MG63 (cell line): ENCODE data around the gene KCTD15. TPM values are rescaled to one million over a fixed set of nuclear protein-coding genes. Genes with fewer than 3 reads are reported as not detected.
"Not testable (repeated sequence)": the region's sequence is repeated elsewhere in the genome, so short reads cannot be mapped to it uniquely, and the experiment has no call there.

Experiments used
- DNase-seq: peaks from one replicate; pipeline ENCODE4 v3.0.0-alpha.2; 2020
- H3K27me3 ChIP-seq: fragments of 250-450 bp; sonication (Bioruptor Pico); 2 replicates; pipeline ENCODE4 v1.5.1; 2020; ENCODE audit warnings: mild to moderate bottlenecking, moderate library complexity
- H3K36me3 ChIP-seq: fragments of 250-450 bp; sonication (Bioruptor Pico); 2 replicates; pipeline ENCODE4 v1.5.1; 2020; ENCODE audit warnings: mild to moderate bottlenecking, moderate library complexity
- H3K4me3 ChIP-seq: fragments of 250-450 bp; sonication (Bioruptor Pico); 2 replicates; pipeline ENCODE4 v1.5.1; 2020; ENCODE audit warnings: mild to moderate bottlenecking, moderate library complexity
- H3K9me3 ChIP-seq: fragments of 250-450 bp; sonication (Bioruptor Pico); 2 replicates; pipeline ENCODE4 v1.5.1; 2020; ENCODE audit warnings: mild to moderate bottlenecking, moderate library complexity
- total RNA-seq: library from RNA; depleted of rRNA; stranded (reverse); fragments of >200 nt; shearing (Covaris generic); gene quantifications from 2 replicates; pipeline ENCODE4 v1.2.3, GENCODE V29; 2014; ENCODE audit warnings: low replicate concordance

The KCTD15 gene
- total RNA-seq, 1 experiment from 2014 or later, result 81.7 TPM

- H3K4me3 ChIP-seq, DNase-seq, H3K9me3 ChIP-seq, H3K27me3 ChIP-seq, H3K36me3 ChIP-seq: not testable (repeated sequence)
Measured at GRCh38 chr19:33819078-33819477, 22.4 kb downstream of the KCTD15 start.

GRCh38 chr19:33819506-33819879 lies 22.8 kb downstream of the KCTD15 start:
- Histone ChIP-seq H3K4me3 (peak overlapping the region; percentile 3; the same call in 1 of the 2 replicates), H3K27me3 (no peaks in the 10 kb centered on the region), H3K36me3 (no peaks in the 10 kb centered on the region; the same call in 1 of the 2 replicates), H3K9me3 (no peaks in the 10 kb centered on the region)
- no peak for DNase-seq

- Histone ChIP-seq H3K27me3 (no peaks in the 10 kb centered on the region), H3K4me3 (peak overlapping the region; percentile 3; the same call in 1 of the 2 replicates), H3K36me3 (no peaks in the 10 kb centered on the region; the same call in 1 of the 2 replicates), H3K9me3 (no peaks in the 10 kb centered on the region)
- DNase-seq, result peak; percentile 77
Measured at GRCh38 chr19:33819880-33820781, 23.5 kb downstream of the KCTD15 start.

GRCh38 chr19:33821871-33822270 lies 25.2 kb downstream of the KCTD15 start:
- no peak for DNase-seq
- H3K9me3 ChIP-seq, result no peaks in the 10 kb centered on the region

GRCh38 chr19:33823341-33823740 lies 26.7 kb downstream of the KCTD15 start:
- no peaks in the 10 kb centered on the region for H3K9me3 ChIP-seq
- H3K27me3 ChIP-seq, result no peaks in the 10 kb centered on the region
- no peaks in the 10 kb centered on the region for H3K36me3 ChIP-seq
- H3K4me3 ChIP-seq, result no peak overlapping the region
- no peak for DNase-seq

More at GRCh38 chr19:33821871-33822270, 25.2 kb downstream of the KCTD15 start:
- Histone ChIP-seq H3K4me3 (no peak overlapping the region), H3K27me3 (no peaks in the 10 kb centered on the region), H3K36me3 (no peaks in the 10 kb centered on the region)

- Histone ChIP-seq H3K9me3 (no peaks in the 10 kb centered on the region), H3K27me3 (no peaks in the 10 kb centered on the region), H3K36me3 (no peaks in the 10 kb centered on the region), H3K4me3 (no peak overlapping the region)
- no peak for DNase-seq
Measured at GRCh38 chr19:33825556-33825955, 28.9 kb downstream of the KCTD15 start.

- H3K9me3 ChIP-seq, result no peaks in the 10 kb centered on the region
- H3K27me3 ChIP-seq, result no peaks in the 10 kb centered on the region
- no peak for DNase-seq
- H3K36me3 ChIP-seq, result no peaks in the 10 kb centered on the region
- H3K4me3 ChIP-seq, result no peak overlapping the region
Measured at GRCh38 chr19:33826521-33826920, 29.9 kb downstream of the KCTD15 start.

- Histone ChIP-seq H3K4me3 (no peak overlapping the region), H3K36me3 (no peaks in the 10 kb centered on the region), H3K27me3 (no peaks in the 10 kb centered on the region), H3K9me3 (no peaks in the 10 kb centered on the region)
- DNase-seq, result no peak
Measured at GRCh38 chr19:33828266-33829075, 31.8 kb downstream of the KCTD15 start.

- H3K4me3 ChIP-seq, result no peak overlapping the region
- no peaks in the 10 kb centered on the region for H3K9me3 ChIP-seq
- H3K36me3 ChIP-seq, result no peaks in the 10 kb centered on the region
- DNase-seq, result no peak
- H3K27me3 ChIP-seq, result no peaks in the 10 kb centered on the region; the same call in 1 of the 2 replicates
Measured at GRCh38 chr19:33830264-33830663, 33.6 kb downstream of the KCTD15 start.

- no peaks in the 10 kb centered on the region for H3K36me3 ChIP-seq
- H3K9me3 ChIP-seq, result no peaks in the 10 kb centered on the region
- no peak overlapping the region for H3K4me3 ChIP-seq
- DNase-seq, result no peak
- no peaks in the 10 kb centered on the region; the same call in 1 of the 2 replicates for H3K27me3 ChIP-seq
Measured at GRCh38 chr19:33831825-33832224, 35.2 kb downstream of the KCTD15 start.

- Histone ChIP-seq H3K4me3 (no peak overlapping the region), H3K36me3 (no peaks in the 10 kb centered on the region), H3K9me3 (no peaks in the 10 kb centered on the region), H3K27me3 (no peaks in the 10 kb centered on the region; the same call in 1 of the 2 replicates)
- no peak for DNase-seq
Measured at GRCh38 chr19:33832633-33833032, 36.0 kb downstream of the KCTD15 start.

GRCh38 chr19:33840382-33840781 lies 43.7 kb downstream of the KCTD15 start:
- Histone ChIP-seq H3K4me3 (no peak overlapping the region), H3K9me3 (no peaks in the 10 kb centered on the region), H3K36me3 (no peaks in the 10 kb centered on the region), H3K27me3 (no peaks in the 10 kb centered on the region)
- DNase-seq, result no peak

GRCh38 chr19:33840783-33841182 lies 44.1 kb downstream of the KCTD15 start:
- Histone ChIP-seq H3K4me3 (no peak overlapping the region), H3K36me3 (no peaks in the 10 kb centered on the region), H3K27me3 (no peaks in the 10 kb centered on the region), H3K9me3 (no peaks in the 10 kb centered on the region)
- no peak for DNase-seq

GRCh38 chr19:33841685-33842084 lies 45.0 kb downstream of the KCTD15 start:
- Histone ChIP-seq H3K27me3 (no peaks in the 10 kb centered on the region), H3K9me3 (no peaks in the 10 kb centered on the region), H3K36me3 (no peaks in the 10 kb centered on the region), H3K4me3 (no peak overlapping the region)
- DNase-seq, result no peak

GRCh38 chr19:33844478-33844877 lies 47.8 kb downstream of the KCTD15 start:
- Histone ChIP-seq H3K27me3 (no peaks in the 10 kb centered on the region), H3K9me3 (no peaks in the 10 kb centered on the region), H3K4me3 (no peak overlapping the region), H3K36me3 (no peaks in the 10 kb centered on the region)
- no peak for DNase-seq

GRCh38 chr19:33845498-33845897 lies 48.8 kb downstream of the KCTD15 start:
- H3K9me3 ChIP-seq, result no peaks in the 10 kb centered on the region
- no peak for DNase-seq
- H3K4me3 ChIP-seq, result no peak overlapping the region

GRCh38 chr19:33849551-33850147 lies 53.0 kb downstream of the KCTD15 start:
- no peak for DNase-seq
- H3K4me3 ChIP-seq, result no peak overlapping the region

More at GRCh38 chr19:33845498-33845897, 48.8 kb downstream of the KCTD15 start:
- Histone ChIP-seq H3K27me3 (no peaks in the 10 kb centered on the region), H3K36me3 (no peaks in the 10 kb centered on the region)

More at GRCh38 chr19:33849551-33850147, 53.0 kb downstream of the KCTD15 start:
- no peaks in the 10 kb centered on the region for H3K27me3 ChIP-seq
- H3K9me3 ChIP-seq, result no peaks in the 10 kb centered on the region
- H3K36me3 ChIP-seq, result no peaks in the 10 kb centered on the region
